Raji (cell line): ENCODE results near the gene MYORG.

ENCODE experiments used
- POLR2A ChIP-seq: IDR thresholded peaks from 2 replicates; pipeline ENCODE4 v1.6.1; 2011; ENCODE audit warnings: low read depth, low read length, control low read depth; ENCODE audit not compliant: insufficient read depth

Gene MYORG

DNA sequence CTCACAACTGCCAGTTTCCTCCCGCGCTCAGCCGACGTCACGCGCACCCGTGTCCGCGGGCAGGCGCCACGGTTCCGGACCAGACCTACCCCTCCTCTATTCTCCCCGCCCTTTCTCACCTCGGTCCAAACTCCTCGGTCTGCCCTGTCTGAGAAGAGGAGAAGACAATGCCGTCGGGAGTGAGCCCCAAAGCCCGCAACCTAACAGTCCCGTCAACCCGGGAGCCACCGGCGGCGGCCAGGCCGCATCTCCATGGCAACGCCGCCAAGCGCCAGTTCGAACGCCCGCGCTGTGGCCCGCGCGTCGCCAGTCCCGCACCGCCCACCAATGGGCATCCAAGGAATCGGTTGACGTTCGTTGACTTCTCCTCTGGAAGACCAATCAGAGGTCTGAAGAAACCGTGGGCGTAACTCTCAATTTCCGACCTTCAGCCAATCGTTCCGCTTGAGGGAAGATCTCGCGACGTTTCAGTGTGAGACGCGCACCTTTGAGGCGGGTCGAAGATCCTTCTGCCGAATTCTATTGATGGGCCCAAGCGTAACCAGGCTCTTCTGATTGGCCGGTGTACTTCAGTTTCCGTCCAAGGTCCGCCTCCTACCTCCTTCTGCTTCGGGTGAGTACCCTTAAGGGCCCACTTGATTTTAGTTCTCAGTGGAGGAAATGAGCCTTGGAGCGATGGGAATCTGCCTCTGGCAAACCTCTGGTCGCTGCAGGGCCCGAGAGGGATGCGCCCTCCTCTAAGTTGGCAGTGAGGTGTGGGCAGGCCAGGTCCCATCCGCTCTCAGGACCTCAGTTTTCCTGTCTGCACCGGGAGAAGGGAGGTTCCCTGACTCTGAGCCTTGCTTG lies 47.5 kb downstream of the MYORG start, which contains the start of the genes KIF24 and NUDT2:
KIF24 (minus strand) TSS at position 282 of the 846 bp plus-strand sequence. CDS start 17,922 bp downstream, outside the sequence.
NUDT2 (plus strand) TSS at position 583 of the 846 bp plus-strand sequence. CDS start 9,471 bp downstream, outside the sequence.
- peak; percentile 78 for TF ChIP-seq POLR2A

DNA sequence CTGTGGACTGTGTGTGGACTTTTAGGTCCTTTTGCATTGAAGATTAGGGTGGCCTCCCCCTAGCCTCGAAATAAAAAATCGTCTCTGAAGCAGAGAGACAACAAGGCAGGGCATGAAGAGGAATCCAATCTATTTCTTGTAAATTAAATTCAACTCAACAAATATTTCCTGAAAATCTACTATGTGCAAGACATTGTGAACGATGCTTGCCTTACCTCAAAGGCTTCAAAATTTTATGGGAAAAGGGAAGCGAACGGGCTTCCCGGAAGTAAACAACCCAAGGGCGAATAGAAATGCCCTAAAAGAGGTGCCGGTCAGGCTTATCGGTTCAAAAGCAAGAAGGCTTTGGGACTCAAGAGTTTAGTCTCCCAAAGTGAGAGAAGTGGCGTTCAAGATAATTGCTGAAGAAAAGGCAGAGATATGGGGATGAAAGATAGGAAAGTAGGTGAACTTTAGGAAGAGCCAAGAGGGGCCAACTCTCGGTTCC lies 48.2 kb downstream of the MYORG start:
- no peak; the same call in 1 of the 2 replicates for TF ChIP-seq POLR2A

DNA sequence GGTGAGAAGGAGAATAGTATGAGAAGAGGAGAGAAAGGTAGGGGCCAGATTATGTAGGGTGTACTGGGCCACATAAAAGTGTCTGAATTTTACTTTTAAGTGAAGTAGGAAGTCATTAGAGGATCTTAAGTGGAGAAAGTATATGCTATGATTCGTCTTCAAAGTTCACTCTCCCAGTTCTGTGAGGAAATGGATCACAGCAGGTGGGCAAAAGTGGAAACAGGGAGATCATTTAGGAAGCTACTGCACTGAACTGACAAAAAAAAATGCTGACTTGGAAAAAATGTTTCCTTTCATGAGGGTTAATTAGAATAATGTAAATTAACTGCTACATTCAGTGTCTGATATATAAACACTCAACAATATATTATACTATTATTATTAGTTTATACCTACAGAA lies 50.0 kb downstream of the MYORG start:
- no peak for TF ChIP-seq POLR2A

DNA sequence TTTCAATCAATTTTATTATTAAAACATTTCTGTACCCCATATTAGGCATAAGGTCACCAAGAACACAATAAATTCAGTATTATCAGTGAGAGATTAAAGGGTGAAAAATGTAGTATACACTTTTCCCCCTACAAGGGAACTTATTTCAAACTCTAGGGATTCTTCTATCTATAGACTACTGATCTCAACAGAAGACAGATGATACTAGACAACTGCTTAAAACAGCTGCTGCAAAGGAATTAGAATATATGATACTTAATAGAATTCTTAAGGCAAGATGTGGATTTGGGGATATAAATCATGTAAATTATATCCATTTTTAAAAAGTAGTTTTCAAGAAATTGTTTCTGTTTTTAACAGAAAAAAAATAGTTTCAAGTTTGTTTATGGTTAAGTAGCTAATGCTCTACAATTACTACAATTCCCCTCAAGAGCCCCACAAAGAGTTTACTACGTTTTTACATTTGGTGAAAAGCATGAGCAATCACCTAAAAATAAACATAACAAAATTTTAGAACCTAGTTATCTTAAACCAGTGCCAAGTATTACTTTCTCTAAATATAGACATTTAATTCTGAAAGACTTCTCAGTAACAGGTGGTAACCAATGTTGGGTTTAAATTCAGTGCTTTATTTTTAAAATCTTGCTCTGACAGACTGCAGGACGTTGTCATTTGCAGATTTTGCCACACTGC lies 53.7 kb downstream of the MYORG start:
- TF ChIP-seq POLR2A, result no peak

DNA sequence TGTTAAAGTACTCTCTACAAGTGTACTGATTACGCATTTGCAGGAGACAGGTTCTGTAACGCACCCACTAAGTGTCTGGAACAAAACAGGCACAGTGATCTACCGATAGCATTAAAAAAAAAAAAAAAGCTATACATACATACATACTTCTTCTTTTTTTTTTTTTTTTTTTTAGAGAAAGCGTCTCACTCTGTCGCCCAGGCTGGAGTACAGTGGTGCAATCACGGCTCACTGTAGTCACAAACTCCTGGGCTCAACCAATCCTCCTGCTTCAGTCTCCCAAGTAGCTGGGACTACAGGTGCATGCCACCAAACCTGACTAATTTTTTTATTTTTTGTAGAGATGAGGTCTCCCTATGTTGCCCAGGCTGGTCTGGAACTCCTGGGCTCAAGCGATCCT lies 55.2 kb downstream of the MYORG start:
- TF ChIP-seq POLR2A, result no peak

DNA sequence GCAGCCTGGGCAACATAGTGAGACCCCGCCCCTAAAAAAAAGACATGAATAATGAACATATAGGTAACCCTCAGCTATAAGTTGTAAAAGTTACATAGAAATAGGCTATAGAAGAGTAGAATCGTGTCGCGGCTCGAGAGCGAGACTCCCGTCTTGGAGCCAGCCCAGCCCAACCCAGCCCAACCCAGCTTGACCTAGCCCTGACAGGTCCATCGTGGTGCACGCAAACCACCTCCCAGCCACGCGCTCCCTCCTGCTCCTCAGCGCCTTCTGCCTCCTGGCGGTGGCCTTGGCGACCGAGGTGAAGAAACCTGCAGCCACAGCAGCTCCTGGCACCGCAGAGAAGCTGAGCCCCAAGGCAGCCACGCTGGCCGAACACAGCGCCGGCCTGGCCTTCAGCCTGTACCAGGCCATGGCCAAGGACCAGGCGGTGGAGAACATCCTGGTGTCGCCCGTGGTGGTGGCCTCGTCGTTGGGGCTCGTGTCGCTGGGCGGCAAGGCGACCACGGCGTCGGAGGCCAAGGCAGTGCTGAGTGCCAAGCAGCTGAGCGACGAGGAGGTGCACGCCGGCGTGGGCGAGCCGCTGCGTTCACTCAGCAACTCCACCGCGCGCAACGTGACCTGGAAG lies 58.4 kb downstream of the MYORG start:
- no peak for TF ChIP-seq POLR2A

DNA sequence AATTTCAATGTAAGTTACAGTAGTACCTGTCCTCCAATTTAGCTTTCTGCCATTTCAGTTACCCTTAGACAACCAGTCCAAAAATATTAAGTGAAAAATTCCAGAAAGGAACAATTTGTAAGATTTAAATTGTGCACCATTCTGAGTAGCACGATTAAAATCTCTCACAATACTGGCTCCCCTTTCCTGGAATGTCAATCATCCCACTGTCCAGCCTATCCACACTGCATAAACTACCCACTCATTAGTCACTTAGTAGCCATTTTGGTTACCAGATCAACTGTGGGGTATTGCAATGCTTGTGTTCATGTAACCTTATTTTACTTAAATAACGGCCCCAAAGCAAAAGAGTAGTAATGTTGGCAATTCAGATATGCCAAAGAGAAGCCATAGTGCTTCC lies 59.3 kb downstream of the MYORG start:
- TF ChIP-seq POLR2A, result no peak
